Ecto neural progenitor cell (in vitro differentiated cells): ENCODE measurements around the gene SCAPER.
A peak's percentile ranks its signal among the peaks of the same experiment; 100 is the strongest.
"Not testable (repeated sequence)": the region's sequence is repeated elsewhere in the genome, so short reads cannot be mapped to it uniquely, and the experiment has no call there.

Experiments used
- DNase-seq: peaks from one replicate; pipeline ENCODE4 v3.0.0-alpha.2; 2018; ENCODE audit warnings: low spot score

SCAPER gene

DNA sequence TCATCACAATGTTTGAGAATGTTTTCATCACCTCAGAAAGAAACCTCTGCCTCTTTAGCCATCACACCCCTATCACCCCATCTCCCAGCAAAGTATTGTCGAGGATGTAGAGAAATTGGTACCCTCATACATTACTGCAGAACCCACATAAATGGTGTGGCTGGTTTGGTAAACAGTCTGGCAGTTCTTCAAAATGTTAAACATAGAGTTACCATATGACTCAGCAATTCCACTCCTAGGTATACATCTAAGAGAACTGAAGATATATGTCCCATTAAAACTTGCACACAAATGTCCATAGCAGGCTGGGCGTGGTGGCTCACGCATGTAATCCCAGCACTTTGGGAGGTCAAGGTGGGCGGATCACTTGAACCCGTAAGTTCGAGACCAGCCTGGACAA, 585.1 kb downstream of the SCAPER start:
- no peak for DNase-seq

- DNase-seq = no peak
These were observed 591.4 kb downstream of the SCAPER start for GRCh38 chr15:76313731-76314130.

DNA sequence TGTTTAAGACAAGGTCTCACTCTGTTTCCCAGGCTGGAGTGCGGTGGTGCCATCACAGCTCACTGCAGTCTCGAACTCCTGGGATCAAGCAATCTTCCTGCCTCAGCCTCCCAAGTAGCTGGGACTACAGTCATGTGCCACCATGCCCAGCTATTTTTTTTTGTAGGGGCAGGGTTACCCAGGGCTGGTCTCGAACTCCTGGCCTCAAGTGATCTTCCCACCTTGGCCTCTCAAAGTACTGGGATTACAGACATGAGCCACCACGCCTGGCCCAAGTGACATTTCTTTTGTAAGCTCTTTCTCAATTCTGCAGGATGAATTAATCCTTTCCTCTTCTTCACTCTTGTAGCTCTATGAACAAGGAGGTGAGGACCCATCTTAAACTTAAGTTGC, 592.0 kb downstream of the SCAPER start:
- not testable (repeated sequence) for DNase-seq

DNA sequence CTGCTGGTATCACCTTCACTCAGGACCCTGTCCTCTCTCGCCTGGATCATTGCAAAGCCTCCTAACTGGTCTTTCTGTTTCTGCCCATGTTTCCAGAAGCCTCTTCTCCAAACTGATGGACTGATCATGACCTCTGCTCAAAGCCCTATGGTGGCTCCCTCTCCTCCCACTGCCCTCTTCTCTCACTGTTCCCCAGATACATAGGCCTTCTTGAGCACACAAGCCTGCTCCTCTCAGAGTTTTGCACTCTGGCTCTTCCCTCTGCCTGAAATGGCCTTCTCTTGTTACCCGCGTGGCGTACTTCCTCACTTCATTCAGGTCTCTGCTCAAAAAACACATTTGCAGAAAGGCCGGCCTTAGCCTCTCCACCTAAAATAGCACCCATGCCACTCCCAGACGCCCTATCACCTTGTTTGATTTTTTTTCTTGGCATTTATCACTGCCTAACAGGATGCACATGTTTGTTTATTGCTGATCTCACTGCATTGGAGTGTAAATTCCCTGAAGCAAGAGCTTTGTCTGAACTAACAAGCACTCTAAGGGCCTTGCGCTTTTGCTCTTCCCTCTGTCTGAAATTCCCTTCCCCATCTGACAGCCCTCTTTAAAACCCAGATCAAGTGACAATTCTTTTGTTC, 592.5 kb downstream of the SCAPER start:
- no peak for DNase-seq

GRCh38 chr15:76311100-76311953, 593.8 kb downstream of the SCAPER start, which contains the start of gene ETFA:
Gene ETFA (minus strand): TSS chr15:76311469. CDS start chr15:76311388, 81 bp downstream.
- peak; percentile 96 for DNase-seq

DNA sequence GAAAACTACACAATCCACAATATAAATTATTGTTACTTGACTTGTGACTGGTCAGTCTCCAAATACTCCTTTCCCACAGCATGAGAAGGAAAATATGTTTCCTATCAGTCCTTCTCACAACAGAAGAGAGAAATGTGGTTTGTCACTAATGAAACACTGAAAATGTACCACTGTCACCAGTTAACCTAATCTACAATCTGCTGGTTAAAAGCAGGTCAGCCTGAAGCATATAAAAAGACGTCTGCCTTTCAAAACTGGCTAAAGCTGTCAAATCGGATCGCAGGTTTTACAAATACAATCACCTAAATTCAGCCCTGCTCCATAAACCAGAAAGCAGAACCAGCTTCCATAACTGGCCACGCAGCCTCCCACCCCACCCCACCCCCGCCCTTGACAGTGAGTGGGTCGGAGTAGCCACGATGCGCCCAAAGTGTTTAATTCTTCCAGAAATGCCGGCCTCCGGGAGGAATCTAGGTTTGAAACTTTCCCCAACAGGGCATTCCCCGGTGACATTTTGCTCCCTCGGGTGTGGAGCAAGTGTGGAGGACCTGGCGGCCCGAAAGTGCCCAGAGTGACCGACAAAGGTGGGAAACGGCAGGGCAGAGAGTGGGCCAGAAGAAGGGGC, 594.6 kb downstream of the SCAPER start:
- DNase-seq = no peak

DNA sequence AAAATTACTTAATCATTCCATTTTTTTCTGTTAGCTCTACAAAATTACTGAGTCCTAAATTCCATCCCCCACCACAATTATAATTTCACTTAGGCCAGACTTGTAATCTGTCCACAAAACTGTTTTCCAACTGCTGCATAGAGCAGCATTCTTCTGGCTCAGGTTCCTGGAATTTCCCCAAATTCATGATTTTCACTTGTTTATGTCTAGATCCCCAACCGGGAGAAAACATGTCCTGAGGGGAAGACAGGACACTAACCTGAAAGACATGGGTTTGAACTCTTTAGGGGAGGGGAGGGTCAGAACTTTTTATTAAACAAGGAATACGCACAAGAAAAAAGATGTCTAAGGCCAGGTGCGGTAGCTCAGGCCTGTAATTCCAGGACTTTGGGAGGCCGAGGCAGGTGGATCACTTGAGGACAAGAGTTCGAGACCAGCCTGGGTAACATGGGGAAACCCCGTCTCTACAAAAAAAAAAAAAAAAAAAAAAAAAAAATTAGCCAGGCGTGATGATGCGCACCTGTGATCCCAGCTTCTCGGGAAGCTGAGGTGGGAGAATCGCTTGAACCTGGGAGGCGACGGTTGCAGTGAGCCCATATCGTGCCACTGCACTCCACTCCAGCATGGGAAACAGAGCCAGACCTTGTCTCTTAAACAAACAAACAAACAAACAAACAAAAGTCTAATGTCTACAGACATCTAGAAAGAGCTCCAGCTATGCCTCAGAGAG, 595.4 kb downstream of the SCAPER start:
- DNase-seq = no peak

DNA sequence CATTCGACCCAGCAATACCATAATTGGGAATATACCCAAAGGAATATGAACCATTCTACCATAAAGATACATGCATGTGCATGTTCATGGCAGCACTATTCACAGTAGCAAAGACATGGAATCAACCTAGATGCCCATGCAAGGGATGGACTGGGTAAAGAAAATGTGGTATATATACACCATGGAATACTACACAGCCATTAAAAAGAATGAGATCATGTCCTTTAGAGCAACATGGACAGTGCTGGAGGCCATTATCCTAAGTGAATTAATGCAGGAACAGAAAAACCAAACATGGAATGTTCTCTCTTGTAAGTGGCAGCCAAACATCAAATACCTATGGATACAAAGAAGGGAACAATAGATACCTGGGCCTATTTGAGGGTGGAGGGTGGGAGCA, 601.2 kb downstream of the SCAPER start:
- no peak for DNase-seq

- DNase-seq = no peak
These were observed 605.4 kb downstream of the SCAPER start for GRCh38 chr15:76299786-76300185.

- no peak for DNase-seq
These were observed 606.2 kb downstream of the SCAPER start for GRCh38 chr15:76298986-76299385.

DNA sequence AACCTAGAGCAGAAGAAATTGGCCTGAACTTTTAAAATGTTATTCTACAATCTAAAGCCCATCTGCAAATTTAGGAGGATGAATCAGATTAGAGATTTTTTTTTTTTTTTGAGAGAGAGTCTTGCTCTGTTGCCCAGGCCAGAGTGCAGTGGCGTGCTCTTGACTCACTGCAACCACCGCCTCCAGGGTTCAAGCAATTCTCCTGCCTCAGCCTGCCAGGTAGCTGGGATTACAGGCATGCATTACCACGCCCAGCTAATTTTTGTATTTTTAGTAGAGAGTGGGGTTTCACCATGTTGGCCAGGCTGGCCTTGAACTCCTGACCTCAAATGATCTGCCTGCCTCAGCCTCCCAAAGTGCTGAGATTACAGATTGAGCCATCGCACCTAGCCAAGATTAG, 607.2 kb downstream of the SCAPER start:
- not testable (repeated sequence) for DNase-seq
